ENCODE data around the gene C1QBP. TPM values are rescaled to one million over a fixed set of nuclear protein-coding genes. Genes with fewer than 3 reads are reported as not detected.
A peak's percentile ranks its signal among the peaks of the same experiment; 100 is the strongest.

C1QBP gene
- total RNA-seq, 1 donor from 2014 or later = 259 TPM

DNA sequence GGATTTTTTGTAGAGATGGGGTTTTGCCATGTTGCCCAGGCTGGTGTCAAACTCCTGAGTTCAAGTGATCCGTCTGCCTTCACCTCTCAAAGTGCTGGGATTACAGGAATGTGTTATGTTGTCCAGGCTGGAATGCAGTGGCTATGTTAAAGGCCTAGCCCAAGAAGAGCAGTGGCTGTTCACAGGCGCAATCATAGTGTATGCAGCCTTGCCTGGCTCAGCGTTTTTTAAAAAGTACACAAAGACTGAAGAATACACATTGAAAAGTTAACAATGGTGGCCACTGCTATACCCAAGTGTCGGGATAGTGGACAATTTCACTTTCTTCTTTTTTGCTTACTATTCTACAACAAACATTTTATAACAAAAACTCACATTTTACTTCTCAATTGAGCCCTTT is 40.0 kb upstream of the C1QBP start:
- H3K4me3 ChIP-seq (ENCODE audit: low read depth, low read length) = no peak overlapping the region
- TF ChIP-seq, protein P1, sequence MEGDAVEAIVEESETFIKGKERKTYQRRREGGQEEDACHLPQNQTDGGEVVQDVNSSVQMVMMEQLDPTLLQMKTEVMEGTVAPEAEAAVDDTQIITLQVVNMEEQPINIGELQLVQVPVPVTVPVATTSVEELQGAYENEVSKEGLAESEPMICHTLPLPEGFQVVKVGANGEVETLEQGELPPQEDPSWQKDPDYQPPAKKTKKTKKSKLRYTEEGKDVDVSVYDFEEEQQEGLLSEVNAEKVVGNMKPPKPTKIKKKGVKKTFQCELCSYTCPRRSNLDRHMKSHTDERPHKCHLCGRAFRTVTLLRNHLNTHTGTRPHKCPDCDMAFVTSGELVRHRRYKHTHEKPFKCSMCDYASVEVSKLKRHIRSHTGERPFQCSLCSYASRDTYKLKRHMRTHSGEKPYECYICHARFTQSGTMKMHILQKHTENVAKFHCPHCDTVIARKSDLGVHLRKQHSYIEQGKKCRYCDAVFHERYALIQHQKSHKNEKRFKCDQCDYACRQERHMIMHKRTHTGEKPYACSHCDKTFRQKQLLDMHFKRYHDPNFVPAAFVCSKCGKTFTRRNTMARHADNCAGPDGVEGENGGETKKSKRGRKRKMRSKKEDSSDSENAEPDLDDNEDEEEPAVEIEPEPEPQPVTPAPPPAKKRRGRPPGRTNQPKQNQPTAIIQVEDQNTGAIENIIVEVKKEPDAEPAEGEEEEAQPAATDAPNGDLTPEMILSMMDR (conservative IDR thresholded peaks at IDR 0.05; ENCODE audit: low read depth, low read length) = no peak
- DNase-seq (ENCODE audit: low read depth) = no peak

DNA sequence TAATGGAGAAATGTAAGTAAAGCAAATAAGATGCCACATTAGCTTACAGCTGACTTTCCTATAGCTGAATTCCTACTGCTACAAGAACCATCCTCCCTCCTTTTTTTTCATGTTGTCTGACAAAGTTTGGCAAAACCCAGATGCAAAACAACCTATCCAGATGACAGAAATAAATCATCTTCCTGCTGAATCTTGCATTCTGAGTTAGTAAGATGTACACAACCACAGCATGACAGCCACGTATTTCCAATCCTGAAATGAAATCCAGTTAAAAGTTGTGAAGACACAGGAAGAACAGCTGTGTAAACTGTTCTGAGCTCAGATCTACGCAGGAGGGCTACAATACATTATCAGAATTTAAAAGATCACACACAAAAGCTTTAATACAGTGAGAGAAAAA is 35.0 kb upstream of the C1QBP start:
- no peak for DNase-seq (ENCODE audit: low read depth)
- TF ChIP-seq, protein P1 (conservative IDR thresholded peaks at IDR 0.05; ENCODE audit: low read depth, low read length) = no peak
- no peak overlapping the region for H3K4me3 ChIP-seq (ENCODE audit: low read depth, low read length)

DNA sequence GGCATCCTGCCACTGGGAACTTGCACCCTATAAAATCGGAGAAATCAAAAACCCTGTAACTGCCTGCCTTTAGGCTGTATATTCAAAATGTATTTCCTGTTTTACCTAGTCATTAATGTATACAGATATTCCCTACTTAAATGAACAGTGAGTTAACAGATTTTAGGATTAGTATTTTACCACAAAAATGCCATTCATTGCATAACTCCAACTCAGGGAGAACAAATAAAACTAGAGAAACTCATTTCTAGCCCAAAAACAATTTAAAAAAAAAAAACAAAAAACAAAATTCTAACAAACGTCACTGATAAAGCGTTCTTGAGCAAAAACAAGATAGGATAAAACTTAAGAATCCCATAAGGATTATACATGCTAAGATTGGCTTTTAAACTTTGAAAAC is 33.6 kb upstream of the C1QBP start:
- H3K4me3 ChIP-seq (ENCODE audit: low read depth, low read length) = no peak overlapping the region
- TF ChIP-seq, protein P1 (conservative IDR thresholded peaks at IDR 0.05; ENCODE audit: low read depth, low read length) = no peak
- no peak for DNase-seq (ENCODE audit: low read depth)

DNA sequence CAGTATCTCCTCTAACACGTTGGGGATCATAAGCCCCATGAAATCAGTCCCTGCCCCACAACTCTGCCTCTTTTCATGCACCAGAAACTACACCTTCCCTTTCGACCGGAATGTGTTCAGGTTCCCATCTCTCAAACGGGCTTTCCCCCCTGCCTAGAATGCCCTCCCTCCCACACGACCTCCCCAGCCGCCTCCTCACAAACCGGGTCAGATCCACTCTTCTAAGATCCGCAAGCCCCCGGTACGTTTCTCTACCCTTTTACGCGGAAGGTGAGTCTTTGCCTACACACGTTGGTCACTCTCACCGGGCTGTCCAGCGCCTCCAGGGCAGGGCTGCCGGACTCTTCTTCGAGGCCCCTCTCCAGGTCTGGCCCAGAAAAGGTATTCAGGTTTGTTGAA is 29.1 kb upstream of the C1QBP start:
- H3K4me3 ChIP-seq (ENCODE audit: low read depth, low read length) = peak overlapping the region; percentile 85
- TF ChIP-seq, protein P1 (conservative IDR thresholded peaks at IDR 0.05; ENCODE audit: low read depth, low read length) = no peak
- DNase-seq (ENCODE audit: low read depth) = peak; percentile 2

DNA sequence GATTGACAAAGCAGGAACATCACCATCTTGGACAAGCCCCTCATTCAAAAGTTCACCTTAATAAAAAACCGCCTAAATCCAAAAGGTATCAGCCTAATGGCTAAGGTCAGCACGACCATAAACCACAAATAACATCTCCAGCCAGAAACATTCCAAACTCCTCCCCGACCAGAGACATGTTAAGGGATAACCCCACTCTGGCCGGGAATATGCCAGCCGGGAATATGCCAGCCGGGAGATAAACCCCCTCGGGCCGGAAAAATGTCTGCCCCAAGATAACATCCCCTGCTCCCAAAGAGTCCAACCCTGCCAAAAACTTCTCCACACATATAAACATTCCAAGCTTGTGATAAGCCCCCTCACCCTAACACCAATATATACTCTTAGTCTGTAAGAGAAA is 28.5 kb upstream of the C1QBP start:
- DNase-seq (ENCODE audit: low read depth) = no peak
- H3K4me3 ChIP-seq (ENCODE audit: low read depth, low read length) = peak overlapping the region; percentile 85
- TF ChIP-seq, protein P1 (conservative IDR thresholded peaks at IDR 0.05; ENCODE audit: low read depth, low read length) = no peak

DNA sequence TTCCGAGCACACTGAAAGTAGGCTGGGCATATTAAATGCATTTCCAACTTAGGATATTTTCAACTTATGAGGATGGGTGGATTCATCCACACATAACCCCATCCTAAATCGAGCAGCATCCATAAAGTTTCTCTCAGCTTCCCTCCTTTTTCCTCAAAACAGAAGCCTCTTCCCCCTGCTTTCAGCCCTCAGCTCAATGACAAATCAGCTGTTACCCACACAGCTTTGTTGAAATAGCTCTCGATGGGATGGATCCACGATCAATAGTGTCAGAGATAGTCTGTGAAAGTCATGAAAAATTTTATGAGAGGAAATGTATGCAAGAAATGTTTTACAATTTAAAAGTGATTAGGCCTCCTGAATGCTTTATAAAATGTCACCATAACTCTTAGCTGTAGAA is 27.3 kb upstream of the C1QBP start:
- H3K4me3 ChIP-seq (ENCODE audit: low read depth, low read length) = no peak overlapping the region
- no peak for DNase-seq (ENCODE audit: low read depth)
- TF ChIP-seq, protein P1 (conservative IDR thresholded peaks at IDR 0.05; ENCODE audit: low read depth, low read length) = no peak

DNA sequence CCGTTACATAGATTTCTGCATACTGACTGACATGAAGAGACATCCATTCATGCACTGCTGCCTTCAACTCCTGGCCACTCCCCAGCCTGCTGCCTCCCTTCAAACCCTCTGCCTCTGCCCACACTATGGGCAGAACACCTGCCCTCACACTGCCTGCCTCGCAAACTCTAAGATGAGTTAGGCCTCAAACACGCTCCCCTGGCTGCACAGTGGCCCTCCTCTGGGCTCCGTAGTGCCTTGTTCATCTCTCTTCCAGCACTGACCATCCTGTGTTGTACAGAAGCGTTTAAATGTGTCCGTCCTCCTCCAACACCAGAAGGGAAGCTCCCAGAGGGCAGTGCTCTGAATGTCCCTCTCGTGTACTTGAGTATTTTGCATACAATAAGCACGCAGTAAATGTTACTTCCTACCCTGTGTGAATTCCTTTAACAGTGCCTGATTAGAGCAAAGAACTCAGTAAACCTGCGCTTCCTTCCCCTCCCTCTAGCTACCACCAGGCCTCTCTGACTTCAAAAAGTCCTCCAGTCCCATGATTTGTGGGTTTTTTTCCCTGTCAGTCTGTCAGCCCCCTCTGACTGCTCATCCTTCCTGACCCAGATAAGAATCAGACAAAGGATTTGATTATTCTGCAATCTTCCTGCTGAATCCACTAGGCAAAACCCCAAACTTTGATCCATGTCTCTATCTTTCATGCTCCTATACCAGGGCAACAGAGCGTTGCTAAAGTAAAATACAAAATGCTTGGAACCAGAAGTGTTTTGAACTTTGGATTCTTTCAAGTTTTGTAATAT is 26.0 kb upstream of the C1QBP start:
- DNase-seq (ENCODE audit: low read depth) = no peak
- H3K4me3 ChIP-seq (ENCODE audit: low read depth, low read length) = no peak overlapping the region
- TF ChIP-seq, protein P1 (conservative IDR thresholded peaks at IDR 0.05; ENCODE audit: low read depth, low read length) = no peak
